Epithelial cell of proximal tubule (primary cell): ENCODE data around the gene ABITRAM. TPM values are rescaled to one million over a fixed set of nuclear protein-coding genes. Genes with fewer than 3 reads are reported as not detected.
"Not testable (repeated sequence)": the region's sequence is repeated elsewhere in the genome, so short reads cannot be mapped to it uniquely, and the experiment has no call there.

ENCODE experiments used
- DNase-seq: peaks from one replicate; pipeline ENCODE4 v3.0.0-alpha.2; 2011; ENCODE audit warnings: low read depth
- H3K4me3 ChIP-seq: 2 replicates; pipeline ENCODE4 v1.5.1; 2011; ENCODE audit warnings: low read depth, mild to moderate bottlenecking, low read length
- CTCF ChIP-seq: conservative IDR thresholded peaks from 2 replicates; pipeline ENCODE4 v1.5.1; 2012; ENCODE audit warnings: low read depth, mild to moderate bottlenecking, low read length
- total RNA-seq: library from RNA; depleted of rRNA; stranded (reverse); fragments of >200 nt; gene quantifications from 2 replicates; pipeline ENCODE4 v1.2.3, GENCODE V29; 2015

ABITRAM gene
- total RNA-seq, 1 donor from 2014 or later, result 2.7 TPM

GRCh38 chr9:108967916-108968315, 33.7 kb downstream of the ABITRAM start:
- TF ChIP-seq CTCF, result no peak
- DNase-seq, result no peak
- no peak overlapping the region for H3K4me3 ChIP-seq

- H3K4me3 ChIP-seq, DNase-seq: not testable (repeated sequence)
Measured at GRCh38 chr9:108971392-108971791, 37.2 kb downstream of the ABITRAM start.

GRCh38 chr9:108972186-108972585, 38.0 kb downstream of the ABITRAM start:
- no peak for TF ChIP-seq CTCF
- no peak overlapping the region for H3K4me3 ChIP-seq
- no peak for DNase-seq

GRCh38 chr9:108972626-108973209, 38.5 kb downstream of the ABITRAM start:
- TF ChIP-seq CTCF, result no peak
- no peak for DNase-seq
- H3K4me3 ChIP-seq, result no peak overlapping the region

- no peak for DNase-seq
- H3K4me3 ChIP-seq, result no peak overlapping the region
- TF ChIP-seq CTCF, result no peak
Measured at GRCh38 chr9:108973895-108974294, 39.7 kb downstream of the ABITRAM start.

- H3K4me3 ChIP-seq, result no peak overlapping the region
- no peak for DNase-seq
- TF ChIP-seq CTCF, result no peak
Measured at GRCh38 chr9:108978205-108978604, 44.0 kb downstream of the ABITRAM start.

GRCh38 chr9:108980893-108981292, 46.7 kb downstream of the ABITRAM start:
- no peak overlapping the region for H3K4me3 ChIP-seq
- no peak for DNase-seq
- no peak for TF ChIP-seq CTCF
